K562 (cell line): ENCODE measurements around the gene SOD1. TPM values are rescaled to one million over a fixed set of nuclear protein-coding genes. Genes with fewer than 3 reads are reported as not detected.

ENCODE experiments used
- AFF4 ChIP-seq: sonication (generic); formaldehyde crosslinking; IDR thresholded peaks from 2 replicates; pipeline ENCODE4 v1.8.0; 2023; ENCODE audit warnings: mild to moderate bottlenecking, missing genetic modification reagents
- ARID3B ChIP-seq: fragments of 250-450 bp; sonication (Bioruptor Pico); IDR thresholded peaks from 2 replicates; pipeline ENCODE4 v1.4.0; 2020; ENCODE audit warnings: borderline replicate concordance
- CBFA2T3 ChIP-seq: fragments of 450-650 bp; IDR thresholded peaks from 2 replicates; pipeline ENCODE4 v1.6.1; 2017
- CTBP1 ChIP-seq: fragments of 450-650 bp; IDR thresholded peaks from 2 replicates; pipeline ENCODE4 v1.6.1; 2016; ENCODE audit warnings: borderline replicate concordance
- EHMT2 ChIP-seq: fragments of 450-650 bp; IDR thresholded peaks from 2 replicates; pipeline ENCODE4 v1.6.1; 2018; ENCODE audit warnings: antibody characterized with exemption
- KDM1A ChIP-seq, 2 experiments: fragments of 450-650 bp; IDR thresholded peaks; 2 replicates each; pipeline ENCODE4 v1.6.1; 2016; ENCODE audit warnings: mild to moderate bottlenecking in 2 of 2
- TAL1 ChIP-seq: fragments of 450-650 bp; IDR thresholded peaks from 2 replicates; pipeline ENCODE4 v1.6.1; 2016; ENCODE audit warnings: mild to moderate bottlenecking
- TCFL5 ChIP-seq: fragments of 250-450 bp; sonication (Bioruptor Pico); conservative IDR thresholded peaks from 2 replicates; pipeline ENCODE4 v1.6.1; 2021; ENCODE audit warnings: mild to moderate bottlenecking, moderate library complexity, matching md5 sums
- ZNF592 ChIP-seq: fragments of 450-650 bp; IDR thresholded peaks from 2 replicates; pipeline ENCODE4 v1.6.1; 2017; ENCODE audit warnings: antibody characterized with exemption, mild to moderate bottlenecking
- polyA plus RNA-seq, 8 experiments: library from polyadenylated mRNA; depleted of rRNA in 4 of 8; stranded (reverse) in 5 of 8; unstranded in 3 of 8; fragments of >200 nt; fragmentation: Nextera tagmentation in 2 of 8; fragmentation: Illumina TruSeq in 1 of 8; extraction: Ambion mirVana in 2 of 8; extraction: Trizol in 1 of 8; gene quantifications; 2 replicates each; pipeline versions ENCODE4 v1.2.1 to v1.2.3, GENCODE V29; 2011 to 2014; ENCODE audit warnings: inconsistent platforms in 1 of 8, missing spikeins in 1 of 8
- total RNA-seq, 7 experiments: library from RNA; depleted of rRNA in 6 of 7; stranded (reverse); fragments of >200 nt in 6 of 7; fragmentation: Illumina TruSeq in 2 of 7; extraction: Trizol in 2 of 7; gene quantifications; 2 replicates each; pipeline versions ENCODE4 v1.2.1 to v1.2.3, GENCODE V29; 2011 to 2021; ENCODE audit warnings: low replicate concordance in 1 of 7

Gene SOD1
- total and polyA plus RNA-seq, 9 of the 15 experiments (the other 6 are each of a cell fraction or from before 2014, with no cell fraction given) = 452 to 1,409 (median 633) TPM

DNA sequence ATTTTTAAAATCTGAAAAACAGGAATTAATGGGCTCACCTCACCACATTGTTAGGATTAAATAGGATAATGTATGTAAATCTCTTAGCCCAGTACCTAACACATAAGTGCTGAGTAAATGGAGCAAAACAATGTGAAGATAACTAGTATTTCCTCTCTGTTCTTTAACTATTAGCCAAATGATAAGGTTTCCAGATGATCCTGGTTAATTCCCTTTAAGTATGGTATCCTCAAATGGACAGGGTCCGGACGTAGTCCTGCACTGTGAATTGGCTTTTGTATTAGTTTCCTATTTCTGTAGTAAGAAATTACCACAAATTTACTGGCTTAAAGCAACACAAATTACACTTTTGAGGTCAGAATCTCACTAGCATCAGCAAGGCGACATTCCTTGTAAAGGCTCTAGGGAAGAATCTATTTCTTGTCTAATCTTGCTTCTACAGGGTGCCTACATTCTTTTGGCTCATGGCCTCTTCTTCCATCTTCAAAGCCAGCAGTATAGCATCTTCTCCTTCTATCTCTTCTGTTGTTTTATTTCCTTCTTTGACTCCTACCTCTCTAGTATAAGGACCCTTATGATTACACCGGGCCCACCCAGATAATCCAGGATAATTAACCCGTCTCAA lies 55.4 kb downstream of the SOD1 start (continued):
- TF ChIP-seq ARID3B (CRISPR knock-in tag) (no peak), TCFL5 (no peak), CBFA2T3 (peak; percentile 58; the same call in 1 of the 2 replicates), KDM1A (IDR thresholded peaks at IDR 0.05) (peak; percentile 30 to 46; a peak in 3 of 4 replicates), EHMT2 (peak; percentile 69; the same call in 1 of the 2 replicates), CTBP1 (peak; percentile 40; the same call in 1 of the 2 replicates), ZNF592 (no peak), AFF4 (CRISPR knock-in tag) (no peak), TAL1 (peak; percentile 6; the same call in 1 of the 2 replicates)
